H9 (cell line): ENCODE data around the gene RND1. TPM values are rescaled to one million over a fixed set of nuclear protein-coding genes. Genes with fewer than 3 reads are reported as not detected.

Experiments used
- DNase-seq: peaks from one replicate; pipeline ENCODE4 v3.0.0-alpha.2; 2017
- H2AFZ ChIP-seq: one replicate; pipeline ENCODE4 v1.6.1; 2013; ENCODE audit warnings: mild to moderate bottlenecking, low read length, control low read depth, moderate library complexity
- H2AK5ac ChIP-seq: 2 replicates; pipeline ENCODE4 v1.6.1; 2013; ENCODE audit warnings: low read length, control low read depth, mixed read lengths; ENCODE audit not compliant: insufficient read length
- H2BK120ac ChIP-seq: one replicate; pipeline ENCODE4 v1.6.1; 2013; ENCODE audit warnings: low read depth, mild to moderate bottlenecking, low read length, control low read depth, inconsistent platforms; ENCODE audit not compliant: poor library complexity, severe bottlenecking
- H2BK12ac ChIP-seq: 2 replicates; pipeline ENCODE4 v1.6.1; 2013; ENCODE audit warnings: low read length, control low read depth, mixed read lengths, low read depth; ENCODE audit not compliant: insufficient read length
- H2BK15ac ChIP-seq: 2 replicates; pipeline ENCODE4 v1.6.1; 2013; ENCODE audit warnings: low read depth, low read length, control low read depth
- H2BK20ac ChIP-seq: one replicate; pipeline ENCODE4 v1.6.1; 2013; ENCODE audit warnings: low read depth, mild to moderate bottlenecking, low read length, control low read depth, inconsistent platforms; ENCODE audit not compliant: poor library complexity, severe bottlenecking
- H2BK5ac ChIP-seq: 2 replicates; pipeline ENCODE4 v1.6.1; 2013; ENCODE audit warnings: low read length, control low read depth, mixed read lengths; ENCODE audit not compliant: insufficient read length
- H3K14ac ChIP-seq: 2 replicates; pipeline ENCODE4 v1.6.1; 2013; ENCODE audit warnings: low read length, control low read depth; ENCODE audit not compliant: insufficient read depth
- H3K18ac ChIP-seq: 2 replicates; pipeline ENCODE4 v1.6.1; 2013; ENCODE audit warnings: low read depth, mild to moderate bottlenecking, mixed read lengths, low read length, control low read depth; ENCODE audit not compliant: insufficient read length
- H3K23ac ChIP-seq: 2 replicates; pipeline ENCODE4 v1.6.1; 2013; ENCODE audit warnings: low read length, control low read depth, mixed read lengths, low read depth; ENCODE audit not compliant: insufficient read length
- H3K23me2 ChIP-seq: 2 replicates; pipeline ENCODE4 v1.6.1; 2013; ENCODE audit warnings: low read depth, mild to moderate bottlenecking, mixed read lengths, low read length, control low read depth; ENCODE audit not compliant: insufficient read length, poor library complexity, severe bottlenecking
- H3K27ac ChIP-seq: 2 replicates; pipeline ENCODE4 v1.5.1; 2013; ENCODE audit warnings: low read length, control low read depth, mixed read lengths, low read depth; ENCODE audit not compliant: insufficient read length
- H3K27me3 ChIP-seq: 2 replicates; pipeline ENCODE4 v1.6.1; 2013; ENCODE audit warnings: low read length, control low read depth, inconsistent platforms; ENCODE audit not compliant: insufficient read depth
- H3K4ac ChIP-seq: 2 replicates; pipeline ENCODE4 v1.6.1; 2013; ENCODE audit warnings: low read depth, mild to moderate bottlenecking, control low read depth, inconsistent platforms, low read length, moderate library complexity
- H3K4me1 ChIP-seq: 2 replicates; pipeline ENCODE4 v1.6.1; 2013; ENCODE audit warnings: low read length, control low read depth, inconsistent platforms; ENCODE audit not compliant: insufficient read depth
- H3K4me2 ChIP-seq: 2 replicates; pipeline ENCODE4 v1.6.1; 2013; ENCODE audit warnings: low read length, control low read depth, mixed read lengths; ENCODE audit not compliant: insufficient read length, insufficient read depth
- H3K56ac ChIP-seq: 2 replicates; pipeline ENCODE4 v1.6.1; 2013; ENCODE audit warnings: low read depth, mild to moderate bottlenecking, mixed read lengths, low read length, control low read depth; ENCODE audit not compliant: insufficient read length
- H3K79me1 ChIP-seq: 2 replicates; pipeline ENCODE4 v1.6.1; 2013; ENCODE audit warnings: low read depth, mild to moderate bottlenecking, moderate library complexity, low read length, control low read depth, inconsistent platforms; ENCODE audit not compliant: insufficient read depth, poor library complexity, severe bottlenecking
- H3K79me2 ChIP-seq: 2 replicates; pipeline ENCODE4 v1.6.1; 2013; ENCODE audit warnings: low read length, control low read depth, inconsistent platforms; ENCODE audit not compliant: insufficient read depth
- H3K9ac ChIP-seq: 2 replicates; pipeline ENCODE4 v1.6.1; 2013; ENCODE audit warnings: low read length, control low read depth, mixed read lengths; ENCODE audit not compliant: insufficient read length; ENCODE audit errors: extremely low read depth
- H3K9me3 ChIP-seq: one replicate; pipeline ENCODE4 v1.6.1; 2013; ENCODE audit warnings: low read depth, low read length, inconsistent platforms; ENCODE audit not compliant: control insufficient read depth
- H3T11ph ChIP-seq: one replicate; pipeline ENCODE4 v1.6.1; 2013; ENCODE audit warnings: mild to moderate bottlenecking, low read length, control low read depth, inconsistent platforms
- H4K20me1 ChIP-seq: one replicate; pipeline ENCODE4 v1.6.1; 2013; ENCODE audit not compliant: control insufficient read depth, insufficient read length, insufficient read depth
- H4K5ac ChIP-seq: 2 replicates; pipeline ENCODE4 v1.6.1; 2013; ENCODE audit warnings: low read depth, mild to moderate bottlenecking, mixed read lengths, low read length, control low read depth; ENCODE audit not compliant: insufficient read length
- H4K8ac ChIP-seq: replicated peaks from 2 replicates; pipeline ENCODE4 v1.6.1; 2013; ENCODE audit warnings: low read length, control low read depth, mixed read lengths, low read depth; ENCODE audit not compliant: insufficient read length
- H4K91ac ChIP-seq: 2 replicates; pipeline ENCODE4 v1.6.1; 2013; ENCODE audit warnings: low read depth, mild to moderate bottlenecking, moderate library complexity, mixed read lengths, low read length, control low read depth; ENCODE audit not compliant: insufficient read length
- H3K27ac Mint-ChIP-seq, 3 experiments: 2 replicates in 2 of 3; 3 replicates in 1 of 3; pipeline ENCODE4 v1.8.0; 2020 to 2021; ENCODE audit warnings: mixed read lengths in 3 of 3, mild to moderate bottlenecking in 1 of 3, moderate library complexity in 1 of 3
- H3K27me3 Mint-ChIP-seq: 2 replicates; pipeline ENCODE4 v1.8.0; 2021; ENCODE audit warnings: low read depth, mild to moderate bottlenecking, moderate library complexity, mixed read lengths
- H3K36me3 Mint-ChIP-seq, 3 experiments: 2 replicates in 2 of 3; 3 replicates in 1 of 3; pipeline ENCODE4 v1.8.0; 2020 to 2021; ENCODE audit warnings: low read depth in 3 of 3, mixed read lengths in 3 of 3; ENCODE audit not compliant: insufficient read depth in 1 of 3
- H3K4me1 Mint-ChIP-seq, 2 experiments: 2 replicates each; pipeline ENCODE4 v1.8.0; 2020; ENCODE audit warnings: mixed read lengths in 2 of 2
- H3K4me3 Mint-ChIP-seq, 2 experiments: 2 replicates in 1 of 2; 3 replicates in 1 of 2; pipeline ENCODE4 v1.8.0; 2020 to 2021; ENCODE audit warnings: mild to moderate bottlenecking in 2 of 2, mixed read lengths in 2 of 2, moderate library complexity in 1 of 2
- H3K9me3 Mint-ChIP-seq, 2 experiments: 2 replicates in 1 of 2; 3 replicates in 1 of 2; pipeline ENCODE4 v1.8.0; 2020; ENCODE audit warnings: mild to moderate bottlenecking in 2 of 2, mixed read lengths in 2 of 2, moderate library complexity in 1 of 2
- WGBS: extraction: QIAGEN DNeasy Blood & Tissue Kit; methylation state at CpG from one replicate; pipeline ENCODE4 v1.1.7; 2013; ENCODE audit warnings: missing lambda C conversion rate, low lambda C conversion rate, mixed read lengths; ENCODE audit not compliant: insufficient read length; ENCODE audit errors: extremely low coverage; 5-methylcytosine and 5-hydroxymethylcytosine counted together
- total RNA-seq: library from RNA; stranded (reverse); gene quantifications from 2 replicates; pipeline ENCODE4 v1.2.1, GENCODE V29; 2021
- TF ChIP-seq, protein P1 (sequence below): fragments of 200-600 bp; sonication (generic); conservative IDR thresholded peaks from 3 replicates; pipeline ENCODE4 v1.8.0; 2021; ENCODE audit warnings: antibody characterized with exemption, mild to moderate bottlenecking

The RND1 gene
- total RNA-seq, 1 experiment from 2014 or later = 9.7 TPM

DNA sequence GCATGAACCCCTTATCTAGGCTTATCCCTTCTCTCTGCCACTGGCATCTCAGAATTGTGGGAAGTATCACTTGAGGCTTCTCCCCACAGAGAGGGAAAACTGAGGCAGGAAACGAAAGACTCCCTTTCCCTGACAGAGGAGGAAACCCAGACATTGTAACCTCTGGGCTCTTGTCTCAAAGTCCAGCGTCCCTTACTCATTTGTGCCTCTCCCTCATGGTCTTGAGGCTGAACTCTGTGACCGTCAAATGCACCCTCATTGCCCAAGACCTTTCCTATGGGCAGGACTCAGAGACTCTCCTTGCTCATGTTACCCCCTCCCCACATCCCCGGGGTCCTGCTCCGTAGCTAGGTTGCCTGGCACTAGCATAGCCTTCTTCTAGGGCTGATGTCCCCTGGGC lies 43.5 kb downstream of the RND1 start:
- no peak overlapping the region for H4K91ac ChIP-seq
- TF ChIP-seq, protein P1, sequence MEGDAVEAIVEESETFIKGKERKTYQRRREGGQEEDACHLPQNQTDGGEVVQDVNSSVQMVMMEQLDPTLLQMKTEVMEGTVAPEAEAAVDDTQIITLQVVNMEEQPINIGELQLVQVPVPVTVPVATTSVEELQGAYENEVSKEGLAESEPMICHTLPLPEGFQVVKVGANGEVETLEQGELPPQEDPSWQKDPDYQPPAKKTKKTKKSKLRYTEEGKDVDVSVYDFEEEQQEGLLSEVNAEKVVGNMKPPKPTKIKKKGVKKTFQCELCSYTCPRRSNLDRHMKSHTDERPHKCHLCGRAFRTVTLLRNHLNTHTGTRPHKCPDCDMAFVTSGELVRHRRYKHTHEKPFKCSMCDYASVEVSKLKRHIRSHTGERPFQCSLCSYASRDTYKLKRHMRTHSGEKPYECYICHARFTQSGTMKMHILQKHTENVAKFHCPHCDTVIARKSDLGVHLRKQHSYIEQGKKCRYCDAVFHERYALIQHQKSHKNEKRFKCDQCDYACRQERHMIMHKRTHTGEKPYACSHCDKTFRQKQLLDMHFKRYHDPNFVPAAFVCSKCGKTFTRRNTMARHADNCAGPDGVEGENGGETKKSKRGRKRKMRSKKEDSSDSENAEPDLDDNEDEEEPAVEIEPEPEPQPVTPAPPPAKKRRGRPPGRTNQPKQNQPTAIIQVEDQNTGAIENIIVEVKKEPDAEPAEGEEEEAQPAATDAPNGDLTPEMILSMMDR = no peak
- no peak overlapping the region for H2BK5ac ChIP-seq
- no peak overlapping the region for H2BK15ac ChIP-seq
- no peaks in the 10 kb centered on the region for H3K79me1 ChIP-seq
- H3K18ac ChIP-seq = no peak overlapping the region
- H3T11ph ChIP-seq = no peak overlapping the region
- H3K23ac ChIP-seq = no peak overlapping the region
- Mint-ChIP-seq H3K27me3 (peaks cover 22% of the 10 kb centered on the region), H3K4me1 (peaks cover 40 to 51% of the 10 kb centered on the region in 2 experiments), H3K27ac (0 out of 7 replicates have a peak overlapping the region, but pooled peaks of 1 of the 3 experiments have one; percentile 18), H3K4me3 (no peak overlapping the region), H3K36me3 (peaks cover 2 to 37% (median 22%) of the 10 kb centered on the region in 3 experiments; a peak in 5 of 7 replicates), H3K9me3 (no peaks in the 10 kb centered on the region)
- H2BK120ac ChIP-seq = no peak overlapping the region
- no peaks in the 10 kb centered on the region for H3K79me2 ChIP-seq
- H3K27me3 ChIP-seq = peaks cover 10% of the 10 kb centered on the region; the same call in 1 of the 2 replicates
- H3K14ac ChIP-seq = no peak overlapping the region; the same call in 1 of the 2 replicates
- no peak overlapping the region for H3K9ac ChIP-seq
- no peak overlapping the region for H2AK5ac ChIP-seq
- H2AFZ ChIP-seq = no peak overlapping the region
- H3K56ac ChIP-seq = no peak overlapping the region
- no peak overlapping the region for H4K5ac ChIP-seq
- H3K4ac ChIP-seq = no peak overlapping the region
- H2BK12ac ChIP-seq = no peak overlapping the region
- DNase-seq = no peak
- peaks cover 11% of the 10 kb centered on the region for H3K23me2 ChIP-seq
- H3K27ac ChIP-seq = no peak overlapping the region
- H3K4me2 ChIP-seq = no peak overlapping the region
- no peak overlapping the region for H2BK20ac ChIP-seq
- H3K9me3 ChIP-seq = no peaks in the 10 kb centered on the region
- no peak overlapping the region for H4K8ac ChIP-seq
- H3K4me1 ChIP-seq = no peaks in the 10 kb centered on the region
- WGBS = no CpG with 5 or more reads among the region's 5 CpGs
- no peaks in the 10 kb centered on the region for H4K20me1 ChIP-seq
